SIG-M5 (cell line): ENCODE data around the gene IL1RAP.

ENCODE experiments used
- DNase-seq: peaks from one replicate; lab custom pipeline; 2025; lab: John Stamatoyannopoulos, UW

Gene IL1RAP

DNA sequence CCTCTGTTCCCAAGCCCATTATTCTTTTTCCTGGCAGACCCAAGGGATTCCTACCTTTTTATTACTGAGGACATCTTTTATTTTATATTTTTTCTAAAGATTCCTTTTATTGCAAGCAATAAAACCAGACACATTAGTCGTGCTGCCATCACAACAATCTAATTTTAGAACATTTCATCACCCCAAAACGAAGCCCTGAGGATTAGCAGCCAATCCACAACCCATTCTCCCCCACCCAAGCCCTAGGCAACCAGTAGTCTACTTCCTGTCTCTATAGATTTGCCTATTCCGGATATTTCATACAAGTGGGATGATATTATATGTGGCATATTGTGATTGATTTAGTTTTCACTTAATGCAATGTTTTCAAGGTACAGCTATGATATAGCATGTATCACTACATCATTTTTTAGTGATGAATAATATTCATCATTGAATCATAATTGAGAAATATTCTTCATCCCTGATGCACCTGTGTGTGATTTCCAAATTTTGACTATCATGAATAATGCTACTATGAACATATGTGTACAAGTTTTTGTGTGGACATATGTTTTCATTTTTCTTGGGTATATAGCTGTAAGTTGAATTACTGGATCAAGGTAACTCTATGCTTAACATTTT is 65.7 kb downstream of the IL1RAP start:
- DNase-seq = no peak

DNA sequence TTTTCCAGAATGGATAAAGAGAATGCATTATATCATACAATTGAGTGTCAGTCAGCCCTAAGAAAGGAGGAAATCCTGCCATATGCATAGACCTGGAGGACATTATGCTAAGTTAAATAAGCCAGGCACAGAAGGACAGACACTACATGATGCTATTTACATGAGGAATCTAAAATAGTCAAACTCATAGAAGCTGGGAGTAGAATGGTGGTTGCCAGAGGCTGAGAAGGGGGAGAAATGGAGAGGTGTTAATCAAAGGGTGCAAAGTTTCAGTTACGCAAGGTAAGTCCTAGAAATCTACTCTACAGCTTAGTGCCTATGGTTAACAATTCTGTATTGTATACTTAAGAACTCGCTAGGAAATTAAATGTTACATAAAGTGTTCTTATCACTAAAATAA is 66.5 kb downstream of the IL1RAP start:
- DNase-seq = no peak

DNA sequence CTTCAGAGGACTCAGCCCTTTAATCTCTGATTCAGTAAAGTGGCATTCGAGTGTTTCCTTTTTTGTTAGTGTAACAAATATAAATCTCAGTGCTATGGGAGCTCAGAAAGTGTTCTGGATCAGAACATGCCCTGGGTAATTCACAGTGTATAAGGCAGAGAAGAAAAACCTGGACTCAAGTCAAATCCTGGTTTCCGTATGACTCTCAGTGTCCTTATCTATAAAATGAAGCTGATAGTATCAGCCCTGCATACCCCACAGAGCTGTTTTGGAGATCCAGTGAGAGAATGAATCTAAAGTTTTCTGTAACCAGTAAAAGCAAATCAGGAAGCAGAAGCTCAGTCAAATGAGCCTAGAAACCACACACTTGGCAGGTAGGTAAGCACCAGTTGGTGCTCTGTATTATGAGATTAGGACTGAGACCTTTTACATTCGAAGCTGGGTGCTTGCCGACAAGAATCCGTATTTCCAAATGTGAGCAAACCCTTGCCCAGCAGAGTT is 67.2 kb downstream of the IL1RAP start:
- DNase-seq = no peak

DNA sequence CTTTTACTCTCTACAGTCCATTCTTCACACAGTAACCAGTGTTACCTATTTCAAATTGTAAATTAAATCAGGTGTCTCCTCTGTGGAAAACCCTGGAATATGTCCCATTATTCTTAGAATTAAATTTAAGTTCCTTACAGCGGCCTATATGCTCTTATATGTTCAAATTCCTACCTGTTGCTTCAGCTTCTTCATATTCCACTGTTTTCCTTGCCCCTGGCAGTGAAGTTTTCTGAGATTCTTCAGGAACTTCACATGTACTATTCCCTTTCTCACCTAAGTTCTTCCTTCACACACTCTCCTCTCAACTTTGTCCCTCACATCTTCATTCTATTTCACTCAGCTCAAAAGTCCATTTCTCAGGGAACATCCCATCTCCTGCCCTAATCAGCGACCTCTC is 68.8 kb downstream of the IL1RAP start:
- DNase-seq = no peak

DNA sequence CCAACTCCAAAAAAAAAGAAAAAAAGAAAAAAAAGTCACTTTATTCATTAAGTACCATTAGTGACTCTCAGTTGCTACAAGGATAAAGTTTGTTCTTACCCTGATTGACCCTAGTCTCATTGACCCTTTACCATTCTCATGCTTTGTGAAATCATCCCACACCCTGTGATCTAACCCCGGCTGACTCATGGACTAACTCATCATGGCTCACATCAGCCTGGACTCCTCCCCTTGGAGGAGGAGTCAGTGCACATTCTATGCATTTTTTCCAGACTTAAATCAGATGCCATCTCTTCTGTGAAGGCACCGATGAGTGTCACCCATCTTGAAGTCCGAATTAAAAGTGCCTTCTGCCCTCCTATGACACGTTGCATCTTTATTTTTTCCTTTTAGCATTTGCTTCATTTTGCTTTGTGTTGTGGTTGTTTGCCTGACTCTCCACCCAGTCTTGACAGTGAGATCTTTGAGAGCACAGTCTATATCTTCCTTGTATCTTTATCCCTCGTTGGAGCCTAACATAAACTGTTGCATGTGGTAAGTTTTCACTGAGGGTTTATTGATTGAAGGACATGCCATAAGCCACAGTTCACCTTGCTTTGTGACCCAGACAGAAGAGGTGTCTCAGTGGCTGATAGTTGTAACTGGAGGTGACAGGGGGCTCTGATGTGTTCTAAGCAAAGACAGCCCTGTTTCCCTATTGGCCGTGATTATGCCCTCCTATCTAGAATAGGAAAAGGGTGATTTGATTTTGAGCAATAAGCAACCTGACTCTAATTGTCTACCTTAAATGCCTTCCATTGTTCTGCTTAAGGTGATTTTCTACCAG is 72.1 kb downstream of the IL1RAP start:
- no peak for DNase-seq

DNA sequence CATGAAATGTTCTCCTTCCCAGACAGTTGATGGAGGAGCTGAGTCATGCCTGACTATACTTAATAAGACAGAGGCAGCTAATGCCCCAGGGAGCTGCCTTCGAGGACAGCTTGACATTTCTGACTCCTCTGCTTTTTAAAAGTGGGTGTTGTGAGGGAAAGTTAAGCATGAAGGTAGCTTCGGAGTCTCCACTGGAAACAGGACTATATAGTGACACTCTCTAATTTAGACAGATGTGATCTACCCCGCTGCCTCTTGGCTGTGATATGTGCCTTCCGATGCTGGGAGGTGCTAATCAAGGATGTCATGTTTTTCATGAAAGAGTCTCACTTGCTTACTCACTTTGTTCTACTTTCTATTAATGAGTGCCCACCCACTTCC is 72.7 kb downstream of the IL1RAP start:
- DNase-seq = no peak

- DNase-seq = no peak
Measured at GRCh38 chr3:190588570-190588969, 74.7 kb downstream of the IL1RAP start.

DNA sequence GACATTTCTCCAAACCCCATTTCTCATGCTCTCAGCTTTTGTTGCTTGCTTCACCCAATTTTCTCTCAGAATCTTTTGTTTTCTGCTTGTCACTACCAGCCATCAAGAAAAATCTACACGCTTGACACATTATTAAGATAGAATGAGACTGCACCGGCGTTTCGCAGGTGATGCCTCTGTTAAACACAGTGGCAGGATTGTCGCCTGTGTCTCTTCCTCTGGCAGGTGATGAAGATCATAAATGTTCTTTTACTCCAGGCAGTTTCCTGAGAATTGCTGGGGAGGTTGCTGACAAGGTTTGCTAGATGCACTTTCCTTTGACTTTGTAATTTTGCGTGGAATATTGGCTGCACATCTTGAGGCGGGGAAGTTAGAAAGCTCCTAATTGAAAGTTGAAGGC is 75.4 kb downstream of the IL1RAP start:
- no peak for DNase-seq

GRCh38 chr3:190591080-190591479 is 77.2 kb downstream of the IL1RAP start:
- DNase-seq = no peak

DNA sequence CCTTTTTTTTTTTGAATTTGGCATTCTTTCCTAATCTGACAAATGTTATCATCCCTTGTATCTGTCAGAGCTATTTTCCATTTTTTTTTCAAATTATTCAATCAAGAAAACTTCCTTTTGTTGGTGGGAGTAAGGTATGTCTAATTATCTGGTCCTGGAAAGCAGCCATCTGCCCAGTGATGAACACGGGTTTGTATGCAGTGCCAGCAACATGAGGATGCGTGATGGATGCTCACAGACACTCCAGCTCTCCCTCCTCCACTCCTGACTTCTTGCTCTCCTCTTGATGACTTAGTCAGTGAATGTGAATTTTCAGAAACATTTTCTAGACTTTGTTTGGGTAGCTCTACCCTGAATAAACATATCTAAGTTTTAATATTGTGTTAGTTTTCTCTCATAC is 79.2 kb downstream of the IL1RAP start:
- DNase-seq = no peak

GRCh38 chr3:190594171-190594570 is 80.3 kb downstream of the IL1RAP start:
- DNase-seq = no peak

DNA sequence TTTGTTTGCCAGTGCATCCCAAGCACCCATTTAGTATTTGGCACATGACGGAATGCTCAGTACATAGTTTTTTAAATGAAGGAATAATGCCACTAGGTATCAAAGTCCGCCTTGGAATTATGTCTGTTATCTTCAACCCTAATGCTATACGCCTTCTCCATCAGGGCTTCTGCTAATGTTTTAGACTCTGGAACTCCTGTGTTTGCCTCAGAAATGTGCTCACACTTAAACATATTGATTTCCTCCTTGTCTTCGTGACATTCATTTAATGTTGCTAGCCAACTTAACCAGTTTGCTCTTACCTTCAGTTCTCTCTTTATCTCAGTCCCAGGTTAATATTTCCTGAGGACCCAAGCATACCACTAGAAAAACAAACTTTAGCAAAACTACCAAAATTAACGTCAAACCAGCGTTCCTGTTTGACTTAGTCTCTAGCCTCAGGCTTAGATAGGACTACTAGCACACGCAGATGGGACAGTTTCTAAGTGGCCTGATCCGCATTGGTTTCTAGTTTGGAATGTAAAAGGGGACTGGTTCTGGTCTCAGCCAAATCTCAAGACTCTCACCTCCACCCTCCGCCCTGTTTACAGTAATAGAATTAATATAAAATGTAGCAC is 81.4 kb downstream of the IL1RAP start:
- DNase-seq = no peak

- no peak for DNase-seq
Measured at GRCh38 chr3:190595807-190596206, 81.9 kb downstream of the IL1RAP start.

DNA sequence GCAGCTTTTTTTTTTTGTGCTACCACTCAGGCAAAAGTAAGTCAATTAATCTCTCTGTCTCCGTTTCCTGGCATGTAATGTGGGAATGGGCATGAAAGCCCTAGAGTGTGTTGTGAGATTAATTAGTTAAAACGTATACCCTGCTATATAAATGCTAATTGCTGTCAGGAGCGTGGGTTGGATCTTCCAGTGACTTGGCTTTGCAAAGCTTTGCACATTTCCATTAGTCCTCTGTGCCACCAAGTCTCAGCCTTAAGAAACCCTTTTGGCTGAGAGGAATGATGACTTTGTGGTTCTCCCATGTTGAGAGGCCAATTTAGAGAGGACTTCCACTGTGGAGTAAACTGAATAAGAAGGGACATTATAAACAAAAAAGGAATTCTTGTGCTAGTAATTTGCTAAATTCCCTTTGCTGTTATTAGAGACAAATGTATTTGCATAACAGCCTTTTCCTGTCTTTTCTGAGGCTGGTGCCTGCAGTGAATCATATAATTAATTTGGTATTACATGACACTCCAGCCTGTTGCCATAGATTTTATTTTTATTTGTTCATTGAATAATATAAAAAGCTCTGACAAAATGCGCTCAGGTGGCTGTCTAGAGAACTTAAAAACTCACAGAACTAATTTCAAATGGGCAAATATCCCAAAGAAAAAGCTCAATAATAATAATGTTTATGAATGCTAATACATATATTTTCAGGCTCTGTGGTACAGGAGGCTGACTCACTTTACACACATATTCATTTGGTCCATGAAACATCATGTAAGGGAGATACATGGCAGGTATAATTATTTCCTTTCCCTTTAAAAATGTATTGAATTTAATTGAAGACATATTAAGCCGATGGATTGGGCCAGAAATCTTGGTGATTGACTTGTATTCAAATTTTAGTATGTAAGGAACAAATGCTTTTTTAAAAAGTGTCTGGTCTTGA is 82.7 kb downstream of the IL1RAP start:
- no peak for DNase-seq

DNA sequence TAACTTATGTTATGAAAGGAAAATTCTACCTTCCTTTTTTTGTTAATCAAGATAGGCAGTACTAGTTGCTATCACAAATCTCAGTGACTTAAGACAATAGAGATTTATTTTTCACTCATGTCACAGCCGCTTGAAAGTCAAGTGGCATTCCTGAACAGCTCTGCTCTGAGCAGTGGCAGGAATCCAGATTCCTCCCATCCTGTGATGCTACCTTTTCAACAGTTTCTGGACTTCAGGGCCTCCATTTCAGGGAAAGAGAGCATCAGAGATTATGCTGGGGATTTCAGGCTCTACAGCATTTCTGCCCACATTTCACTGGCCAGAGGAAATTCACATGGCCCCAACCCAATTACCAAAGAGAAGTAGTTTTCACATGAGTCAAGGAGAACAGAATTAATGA is 83.4 kb downstream of the IL1RAP start:
- DNase-seq = no peak

DNA sequence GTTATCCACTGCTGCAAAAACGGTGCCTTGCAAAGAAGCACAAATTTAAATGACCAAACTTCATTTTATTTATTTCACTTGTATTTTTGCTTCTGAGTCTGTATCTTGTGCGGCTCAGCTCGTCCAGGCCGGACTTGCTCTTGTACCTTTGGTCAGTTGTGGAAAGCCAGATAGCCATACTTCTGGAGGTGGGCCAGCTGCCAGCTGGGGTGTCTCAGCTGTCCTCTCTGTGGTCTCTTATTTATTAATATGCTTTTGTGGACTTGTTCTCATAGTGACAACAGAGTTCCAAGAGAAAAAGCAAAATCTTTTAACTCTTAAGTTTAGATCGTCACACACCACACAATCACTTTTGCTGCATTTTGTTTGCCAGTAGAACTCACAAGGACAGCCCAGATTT is 87.7 kb downstream of the IL1RAP start:
- no peak for DNase-seq

GRCh38 chr3:190605385-190605784 is 91.5 kb downstream of the IL1RAP start:
- DNase-seq = no peak

DNA sequence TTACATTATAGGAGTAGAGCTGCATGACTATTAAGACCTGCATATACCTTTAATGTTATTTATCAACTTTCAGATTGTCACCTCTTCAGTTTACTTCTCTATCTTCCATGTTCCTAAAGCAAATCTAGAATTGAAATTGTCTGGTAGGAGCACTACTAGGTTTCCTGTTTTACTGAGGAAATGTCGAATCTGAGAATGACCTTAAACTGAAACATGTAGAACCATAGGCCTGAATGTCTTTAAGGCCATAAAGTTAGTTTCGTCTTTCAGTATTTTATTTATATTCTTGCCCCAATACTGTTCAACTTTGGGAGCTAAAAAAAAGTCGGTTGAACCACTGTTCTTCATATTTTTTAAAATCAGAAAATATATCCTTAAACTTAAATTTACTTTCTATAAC is 92.7 kb downstream of the IL1RAP start:
- no peak for DNase-seq

- DNase-seq = no peak
Measured at GRCh38 chr3:190607021-190607420, 93.1 kb downstream of the IL1RAP start.

DNA sequence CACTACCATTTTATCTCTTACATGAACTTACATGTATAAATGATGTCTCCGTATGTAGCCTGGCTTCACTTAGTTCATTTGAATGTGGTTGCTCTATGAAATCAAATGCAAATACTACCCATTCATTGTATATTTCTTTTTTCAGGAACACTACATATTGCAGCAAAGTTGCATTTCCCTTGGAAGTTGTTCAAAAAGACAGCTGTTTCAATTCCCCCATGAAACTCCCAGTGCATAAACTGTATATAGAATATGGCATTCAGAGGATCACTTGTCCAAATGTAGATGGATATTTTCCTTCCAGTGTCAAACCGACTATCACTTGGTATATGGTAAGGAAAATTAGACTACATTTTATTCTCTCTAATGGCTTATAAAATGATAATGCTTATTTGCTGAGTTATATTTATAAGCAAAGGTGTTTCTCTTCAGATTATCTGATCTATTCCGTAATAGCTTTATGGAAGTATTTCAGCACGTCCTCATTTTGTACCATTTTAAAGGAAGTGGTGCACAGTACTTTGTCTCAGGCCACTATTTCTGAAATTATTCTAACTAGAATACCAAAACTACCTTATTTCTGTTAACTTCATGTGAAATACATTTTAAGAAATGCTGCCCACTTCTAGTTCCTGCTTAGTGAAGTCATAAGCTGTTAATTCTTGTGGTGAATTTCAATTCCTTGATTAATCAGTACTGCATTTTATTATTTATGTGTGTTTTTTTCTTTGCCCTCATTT is 95.1 kb downstream of the IL1RAP start:
- DNase-seq = no peak
